Loucy (cell line): ENCODE measurements around the gene YAF2.

ENCODE experiments used
- EZH2phosphoT487 ChIP-seq: fragments of 200-600 bp; IDR thresholded peaks from 2 replicates; pipeline ENCODE4 v1.6.1; 2018; ENCODE audit warnings: antibody characterized with exemption, mild to moderate bottlenecking, moderate library complexity, borderline replicate concordance
- TF ChIP-seq, protein P1 (sequence below): fragments of 200-600 bp; sonication (generic); conservative IDR thresholded peaks from 2 replicates; pipeline ENCODE4 v1.5.1; 2014; ENCODE audit warnings: mild to moderate bottlenecking, antibody characterized with exemption, low read length

DNA sequence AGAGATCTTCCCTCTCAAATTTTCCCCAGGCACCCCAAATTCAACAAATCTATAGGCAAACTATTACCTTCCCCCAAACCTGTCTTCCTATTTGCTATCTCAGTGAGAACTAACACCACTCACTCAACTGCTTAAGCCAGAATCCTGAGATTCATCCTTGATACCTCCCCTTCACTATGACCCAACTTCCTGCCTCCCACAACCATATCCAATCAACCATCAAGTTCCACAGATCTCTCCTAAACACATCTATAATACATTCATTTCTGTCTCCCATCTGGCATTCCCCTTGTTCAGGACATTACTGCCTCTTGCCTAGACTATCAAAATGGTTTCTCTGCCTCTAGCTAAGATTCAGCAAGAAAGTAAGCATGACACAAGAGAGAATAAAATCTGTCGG, 21.3 kb downstream of the YAF2 start:
- TF ChIP-seq, protein P1, sequence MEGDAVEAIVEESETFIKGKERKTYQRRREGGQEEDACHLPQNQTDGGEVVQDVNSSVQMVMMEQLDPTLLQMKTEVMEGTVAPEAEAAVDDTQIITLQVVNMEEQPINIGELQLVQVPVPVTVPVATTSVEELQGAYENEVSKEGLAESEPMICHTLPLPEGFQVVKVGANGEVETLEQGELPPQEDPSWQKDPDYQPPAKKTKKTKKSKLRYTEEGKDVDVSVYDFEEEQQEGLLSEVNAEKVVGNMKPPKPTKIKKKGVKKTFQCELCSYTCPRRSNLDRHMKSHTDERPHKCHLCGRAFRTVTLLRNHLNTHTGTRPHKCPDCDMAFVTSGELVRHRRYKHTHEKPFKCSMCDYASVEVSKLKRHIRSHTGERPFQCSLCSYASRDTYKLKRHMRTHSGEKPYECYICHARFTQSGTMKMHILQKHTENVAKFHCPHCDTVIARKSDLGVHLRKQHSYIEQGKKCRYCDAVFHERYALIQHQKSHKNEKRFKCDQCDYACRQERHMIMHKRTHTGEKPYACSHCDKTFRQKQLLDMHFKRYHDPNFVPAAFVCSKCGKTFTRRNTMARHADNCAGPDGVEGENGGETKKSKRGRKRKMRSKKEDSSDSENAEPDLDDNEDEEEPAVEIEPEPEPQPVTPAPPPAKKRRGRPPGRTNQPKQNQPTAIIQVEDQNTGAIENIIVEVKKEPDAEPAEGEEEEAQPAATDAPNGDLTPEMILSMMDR = no peak
- TF ChIP-seq EZH2phosphoT487 = no peak
